BJ (cell line): ENCODE data around the gene ACSS1. TPM values are rescaled to one million over a fixed set of nuclear protein-coding genes. Genes with fewer than 3 reads are reported as not detected.

Experiments used
- CTCF ChIA-PET: fragments of 350-600 bp; formaldehyde crosslinking; extraction: SDS; loops from one replicate; lab custom pipeline; 2021; ENCODE audit warnings: antibody characterized with exemption, inconsistent platforms; lab: Yijun Ruan, JAX
- POLR2A ChIA-PET: fragments of 300-600 bp; sonication (Branson Sonifier 250); formaldehyde crosslinking; extraction: SDS; loops from one replicate; lab custom pipeline; 2021; ENCODE audit warnings: antibody characterized with exemption; lab: Charles Lee
- DNase-seq: peaks from one replicate; pipeline ENCODE4 v3.0.0-alpha.2; 2011; ENCODE audit warnings: low read depth
- H3K27me3 ChIP-seq: 2 replicates; pipeline ENCODE4 v1.6.0; 2011; ENCODE audit warnings: low read length; ENCODE audit not compliant: control insufficient read depth, insufficient read depth
- H3K36me3 ChIP-seq: 2 replicates; pipeline ENCODE4 v1.5.1; 2011; ENCODE audit warnings: low read length; ENCODE audit not compliant: control insufficient read depth, insufficient read depth
- H3K4me3 ChIP-seq: 2 replicates; pipeline ENCODE4 v1.5.1; 2011; ENCODE audit warnings: low read depth, mild to moderate bottlenecking, control low read depth, low read length
- CTCF ChIP-seq: IDR thresholded peaks from 2 replicates; pipeline ENCODE4 v1.5.1; 2011; ENCODE audit warnings: low read depth, mild to moderate bottlenecking, control low read depth, inconsistent platforms, low read length, moderate library complexity; ENCODE audit not compliant: insufficient read depth
- polyA plus RNA-seq: library from polyadenylated mRNA; depleted of rRNA; stranded (reverse); fragments of >200 nt; gene quantifications from 2 replicates; pipeline ENCODE4 v1.2.3, GENCODE V29; 2011

Gene ACSS1
- polyA plus RNA-seq, 1 experiment: 6.3 TPM

- Histone ChIP-seq H3K27me3 (peaks cover 30% of the 10 kb centered on the region), H3K36me3 (no peaks in the 10 kb centered on the region), H3K4me3 (peak overlapping the region; percentile 58)
- no peak for TF ChIP-seq CTCF
- DNase-seq: no peak
- ChIA-PET CTCF (interaction anchor here (1.3 to 8.8 kb wide), 2 partner anchors 59 to 65 kb away, joined by 4 to 216 read pairs; partner anchors contain the start of gene APMAP), POLR2A (no interaction called here)
Observed at GRCh38 chr20:25058847-25059810, 1.2 kb upstream of the ACSS1 start.

- TF ChIP-seq CTCF: no peak
- ChIA-PET POLR2A (no interaction called here), CTCF (interaction anchor here (1.0 to 2.2 kb wide), 2 partner anchors 8 to 64 kb away, joined by 3 to 8 read pairs; no protein-coding TSS in a partner anchor)
- H3K4me3 ChIP-seq: peak overlapping the region; percentile 58
- H3K27me3 ChIP-seq: peaks cover 18% of the 10 kb centered on the region
- no peak for DNase-seq
- H3K36me3 ChIP-seq: no peaks in the 10 kb centered on the region
Observed at GRCh38 chr20:25057234-25058050, 497 bp downstream of the ACSS1 start.

DNA sequence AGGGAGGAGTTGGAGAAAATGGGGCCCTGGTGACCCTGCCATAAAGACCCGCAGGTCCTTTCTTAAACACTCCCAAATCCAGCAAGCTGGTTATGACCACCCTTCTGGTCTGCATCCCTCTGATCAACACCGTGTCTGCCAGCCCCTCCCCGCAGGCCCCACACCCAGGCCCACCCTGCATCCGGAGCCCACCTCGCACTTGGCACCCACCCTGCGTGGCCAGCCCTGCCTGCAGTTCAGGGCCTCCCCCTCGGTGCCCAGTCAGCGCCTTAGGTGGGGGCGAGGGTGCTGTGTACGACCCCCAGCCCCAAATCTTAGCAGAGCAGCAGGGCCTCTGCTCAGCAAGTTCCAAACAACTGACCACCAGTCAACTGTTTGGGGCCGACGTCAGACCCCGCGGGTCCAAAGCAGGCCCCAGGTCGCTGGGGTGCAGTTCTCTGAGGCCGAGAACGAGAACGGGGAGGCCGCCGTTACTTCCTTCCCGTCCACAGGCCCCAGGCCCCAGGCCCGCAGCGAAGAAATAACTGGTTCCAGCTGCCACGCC lies 1.2 kb downstream of the ACSS1 start:
- no peak for TF ChIP-seq CTCF
- ChIA-PET CTCF (interaction anchor here (1.0 to 2.2 kb wide), 2 partner anchors 9 to 63 kb away, joined by 3 to 8 read pairs; no protein-coding TSS in a partner anchor), POLR2A (no interaction called here)
- Histone ChIP-seq H3K36me3 (no peaks in the 10 kb centered on the region), H3K27me3 (peaks cover 13% of the 10 kb centered on the region), H3K4me3 (peak overlapping the region; percentile 58)
- no peak for DNase-seq

DNA sequence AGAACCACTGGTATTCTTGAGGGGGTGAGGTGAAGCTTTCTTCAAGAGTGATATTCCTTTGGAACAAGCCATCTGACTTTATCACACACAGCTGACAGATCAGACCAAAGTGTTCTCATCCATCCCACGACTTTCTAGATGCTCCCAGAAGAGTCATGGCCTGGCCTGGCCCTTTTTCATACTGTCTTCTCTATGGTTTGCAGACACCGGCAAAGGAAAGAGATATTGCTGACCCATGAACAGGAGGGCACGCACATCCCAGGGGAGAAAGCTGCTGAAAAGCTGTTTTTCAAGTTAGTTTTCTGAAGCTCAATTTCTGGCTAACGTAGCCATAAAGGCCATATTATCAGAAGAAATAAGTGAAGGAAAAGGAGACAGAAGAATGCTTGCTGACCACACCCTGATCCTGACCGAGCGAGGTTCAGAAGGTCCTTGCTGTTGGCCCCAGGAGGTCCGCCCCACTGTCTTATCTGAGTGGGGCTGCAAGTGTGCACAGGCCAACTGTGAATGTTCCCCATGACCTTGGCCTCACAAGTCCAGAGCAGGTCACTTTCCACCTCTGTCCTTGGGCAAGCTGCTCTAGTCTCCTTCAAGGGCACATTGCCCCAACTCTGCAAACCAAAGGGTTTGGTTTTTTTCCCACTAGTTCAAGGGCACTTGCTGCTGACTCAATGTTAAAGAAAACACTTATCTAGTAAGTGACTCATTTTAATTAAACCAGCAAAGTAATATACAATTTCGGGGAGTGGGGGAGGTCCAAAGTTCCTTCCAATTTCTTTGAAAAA lies 2.0 kb downstream of the ACSS1 start:
- DNase-seq: no peak
- H3K36me3 ChIP-seq: no peaks in the 10 kb centered on the region

More for the DNA sequence above, 2.0 kb downstream of the ACSS1 start:
- POLR2A ChIA-PET: no interaction called here
- CTCF ChIA-PET: interaction anchor here (1.0 to 2.2 kb wide), 2 partner anchors 10 to 62 kb away, joined by 3 to 8 read pairs; no protein-coding TSS in a partner anchor
- Histone ChIP-seq H3K4me3 (no peak overlapping the region), H3K27me3 (peaks cover 5% of the 10 kb centered on the region)
- no peak for TF ChIP-seq CTCF
